ENCODE data around the gene ARMC5.

The ARMC5 gene

GRCh38 chr16:31461921-31462804, 2.9 kb downstream of the ARMC5 start:
- no peak for DNase-seq
- no peaks in the 10 kb centered on the region for H3K27me3 ChIP-seq (ENCODE audit: control insufficient read depth in 1 of 2, insufficient read depth in 1 of 2, low read length in 2 of 2)
- H2AFZ ChIP-seq (ENCODE audit: low read depth, low read length) = no peak overlapping the region
- no peak overlapping the region for H3K18ac ChIP-seq (ENCODE audit: low read depth in 1 of 2, low read length in 2 of 2)
- no peak overlapping the region for H3K23ac ChIP-seq (ENCODE audit: low read length in 2 of 2)
- H3K4me3 ChIP-seq (ENCODE audit: insufficient read depth in 1 of 2, low read depth in 1 of 2, low read length in 2 of 2) = no peak overlapping the region
- H2BK120ac ChIP-seq (ENCODE audit: low read depth, low read length) = no peak overlapping the region
- H3K36me3 ChIP-seq (ENCODE audit: control insufficient read depth in 1 of 2, insufficient read depth in 2 of 2, low read depth in 1 of 2, low read length in 2 of 2) = peaks cover 46 to 56% of the 10 kb centered on the region in 2 experiments
- H2AK5ac ChIP-seq (ENCODE audit: low read length, severe bottlenecking) = no peak overlapping the region
- no peak overlapping the region for H3K4ac ChIP-seq (ENCODE audit: low read depth in 1 of 2, low read length in 2 of 2)
- WGBS = 95% methylated on average over 35 of the region's 35 CpGs
- H3K4me1 ChIP-seq (ENCODE audit: control insufficient read depth, insufficient read depth, low read depth, low read length) = peaks cover 15% of the 10 kb centered on the region
- H3K14ac ChIP-seq (ENCODE audit: low read length in 2 of 2) = no peak overlapping the region
- peaks cover 29% of the 10 kb centered on the region for H3K79me1 ChIP-seq (replicated peaks; ENCODE audit: low read length, poor library complexity, severe bottlenecking)
- no peak overlapping the region for H3K27ac ChIP-seq (ENCODE audit: low read length, poor library complexity, severe bottlenecking)
- H2BK5ac ChIP-seq (ENCODE audit: low read depth, low read length, poor library complexity, severe bottlenecking) = no peak overlapping the region
- no peak overlapping the region for H2BK15ac ChIP-seq (ENCODE audit: low read depth, poor library complexity, severe bottlenecking)
- H3K4me2 ChIP-seq (ENCODE audit: low read length, poor library complexity, severe bottlenecking) = no peak overlapping the region
- H4K8ac ChIP-seq (ENCODE audit: low read length) = no peak overlapping the region
- H3K9me3 ChIP-seq (ENCODE audit: control insufficient read depth, low read length) = no peaks in the 10 kb centered on the region
- no peak overlapping the region for H2BK12ac ChIP-seq (ENCODE audit: low read length in 2 of 2)
- no peak overlapping the region for H4K91ac ChIP-seq (ENCODE audit: low read length)
- H3K9ac ChIP-seq (ENCODE audit: low read length) = peak overlapping the region; percentile 91

- Histone ChIP-seq H2BK12ac (ENCODE audit: low read length in 2 of 2) (no peak overlapping the region), H2AK5ac (ENCODE audit: low read length, severe bottlenecking) (no peak overlapping the region), H3K79me1 (replicated peaks; ENCODE audit: low read length, poor library complexity, severe bottlenecking) (peaks cover 28% of the 10 kb centered on the region)
Measured at GRCh38 chr16:31464348-31464769, 5.1 kb downstream of the ARMC5 start.

GRCh38 chr16:31464781-31465260, 5.5 kb downstream of the ARMC5 start:
- Histone ChIP-seq H3K14ac (ENCODE audit: low read length in 2 of 2) (no peak overlapping the region), H4K8ac (ENCODE audit: low read length) (no peak overlapping the region), H3K4me3 (ENCODE audit: insufficient read depth in 1 of 2, low read depth in 1 of 2, low read length in 2 of 2) (no peak overlapping the region), H3K23ac (ENCODE audit: low read length in 2 of 2) (no peak overlapping the region), H3K18ac (ENCODE audit: low read depth in 1 of 2, low read length in 2 of 2) (no peak overlapping the region), H3K4me2 (ENCODE audit: low read length, poor library complexity, severe bottlenecking) (no peak overlapping the region), H3K27me3 (ENCODE audit: control insufficient read depth in 1 of 2, insufficient read depth in 1 of 2, low read length in 2 of 2) (no peaks in the 10 kb centered on the region), H3K36me3 (ENCODE audit: control insufficient read depth in 1 of 2, insufficient read depth in 2 of 2, low read depth in 1 of 2, low read length in 2 of 2) (peaks cover 44 to 58% of the 10 kb centered on the region in 2 experiments), H3K79me1 (replicated peaks; ENCODE audit: low read length, poor library complexity, severe bottlenecking) (peaks cover 28% of the 10 kb centered on the region), H3K9ac (ENCODE audit: low read length) (no peak overlapping the region), H3K9me3 (ENCODE audit: control insufficient read depth, low read length) (no peaks in the 10 kb centered on the region), H2BK120ac (ENCODE audit: low read depth, low read length) (no peak overlapping the region), H3K4ac (ENCODE audit: low read depth in 1 of 2, low read length in 2 of 2) (no peak overlapping the region), H2BK12ac (ENCODE audit: low read length in 2 of 2) (no peak overlapping the region), H2AFZ (ENCODE audit: low read depth, low read length) (no peak overlapping the region), H3K4me1 (ENCODE audit: control insufficient read depth, insufficient read depth, low read depth, low read length) (peaks cover 7% of the 10 kb centered on the region), H2BK15ac (ENCODE audit: low read depth, poor library complexity, severe bottlenecking) (no peak overlapping the region), H2BK5ac (ENCODE audit: low read depth, low read length, poor library complexity, severe bottlenecking) (no peak overlapping the region), H4K91ac (ENCODE audit: low read length) (peak overlapping the region; percentile 41), H2AK5ac (ENCODE audit: low read length, severe bottlenecking) (no peak overlapping the region), H3K27ac (ENCODE audit: low read length, poor library complexity, severe bottlenecking) (no peak overlapping the region)
- DNase-seq = no peak
- WGBS = 92% methylated on average over 17 of the region's 17 CpGs

More at GRCh38 chr16:31464348-31464769, 5.1 kb downstream of the ARMC5 start:
- Histone ChIP-seq H2BK15ac (ENCODE audit: low read depth, poor library complexity, severe bottlenecking) (no peak overlapping the region), H3K4ac (ENCODE audit: low read depth in 1 of 2, low read length in 2 of 2) (no peak overlapping the region), H2AFZ (ENCODE audit: low read depth, low read length) (no peak overlapping the region), H3K14ac (ENCODE audit: low read length in 2 of 2) (no peak overlapping the region), H3K23ac (ENCODE audit: low read length in 2 of 2) (no peak overlapping the region), H4K91ac (ENCODE audit: low read length) (peak overlapping the region; percentile 41), H3K4me2 (ENCODE audit: low read length, poor library complexity, severe bottlenecking) (no peak overlapping the region), H3K36me3 (ENCODE audit: control insufficient read depth in 1 of 2, insufficient read depth in 2 of 2, low read depth in 1 of 2, low read length in 2 of 2) (peaks cover 44 to 58% of the 10 kb centered on the region in 2 experiments), H3K27me3 (ENCODE audit: control insufficient read depth in 1 of 2, insufficient read depth in 1 of 2, low read length in 2 of 2) (no peaks in the 10 kb centered on the region), H3K27ac (ENCODE audit: low read length, poor library complexity, severe bottlenecking) (no peak overlapping the region), H3K4me1 (ENCODE audit: control insufficient read depth, insufficient read depth, low read depth, low read length) (peaks cover 7% of the 10 kb centered on the region), H3K9me3 (ENCODE audit: control insufficient read depth, low read length) (no peaks in the 10 kb centered on the region), H3K9ac (ENCODE audit: low read length) (no peak overlapping the region), H2BK5ac (ENCODE audit: low read depth, low read length, poor library complexity, severe bottlenecking) (no peak overlapping the region), H3K18ac (ENCODE audit: low read depth in 1 of 2, low read length in 2 of 2) (no peak overlapping the region), H3K4me3 (ENCODE audit: insufficient read depth in 1 of 2, low read depth in 1 of 2, low read length in 2 of 2) (no peak overlapping the region), H4K8ac (ENCODE audit: low read length) (no peak overlapping the region), H2BK120ac (ENCODE audit: low read depth, low read length) (no peak overlapping the region)
- no peak for DNase-seq
- WGBS = 97% methylated on average over 36 of the region's 36 CpGs

GRCh38 chr16:31465788-31466370, 6.6 kb downstream of the ARMC5 start:
- Histone ChIP-seq H3K14ac (ENCODE audit: low read length in 2 of 2) (no peak overlapping the region), H2BK5ac (ENCODE audit: low read depth, low read length, poor library complexity, severe bottlenecking) (no peak overlapping the region), H3K4me1 (ENCODE audit: control insufficient read depth, insufficient read depth, low read depth, low read length) (peaks cover 5% of the 10 kb centered on the region), H3K4me3 (ENCODE audit: insufficient read depth in 1 of 2, low read depth in 1 of 2, low read length in 2 of 2) (no peak overlapping the region), H3K36me3 (ENCODE audit: control insufficient read depth in 1 of 2, insufficient read depth in 2 of 2, low read depth in 1 of 2, low read length in 2 of 2) (peaks cover 44 to 58% of the 10 kb centered on the region in 2 experiments), H3K4me2 (ENCODE audit: low read length, poor library complexity, severe bottlenecking) (no peak overlapping the region), H2AK5ac (ENCODE audit: low read length, severe bottlenecking) (no peak overlapping the region), H2BK12ac (ENCODE audit: low read length in 2 of 2) (no peak overlapping the region), H3K9ac (ENCODE audit: low read length) (no peak overlapping the region), H3K79me1 (replicated peaks; ENCODE audit: low read length, poor library complexity, severe bottlenecking) (peaks cover 28% of the 10 kb centered on the region), H2AFZ (ENCODE audit: low read depth, low read length) (no peak overlapping the region), H3K27me3 (ENCODE audit: control insufficient read depth in 1 of 2, insufficient read depth in 1 of 2, low read length in 2 of 2) (no peaks in the 10 kb centered on the region), H3K27ac (ENCODE audit: low read length, poor library complexity, severe bottlenecking) (no peak overlapping the region), H3K9me3 (ENCODE audit: control insufficient read depth, low read length) (no peaks in the 10 kb centered on the region), H2BK120ac (ENCODE audit: low read depth, low read length) (no peak overlapping the region), H4K8ac (ENCODE audit: low read length) (no peak overlapping the region), H2BK15ac (ENCODE audit: low read depth, poor library complexity, severe bottlenecking) (no peak overlapping the region), H3K18ac (ENCODE audit: low read depth in 1 of 2, low read length in 2 of 2) (no peak overlapping the region), H3K4ac (ENCODE audit: low read depth in 1 of 2, low read length in 2 of 2) (no peak overlapping the region), H4K91ac (ENCODE audit: low read length) (no peak overlapping the region), H3K23ac (ENCODE audit: low read length in 2 of 2) (no peak overlapping the region)
- WGBS = 96% methylated on average over 20 of the region's 20 CpGs
- no peak for DNase-seq

All from mesenchymal stem cell (in vitro differentiated cells and primary cell).